Measurements from ENCODE around the gene GARNL3. TPM values are rescaled to one million over a fixed set of nuclear protein-coding genes. Genes with fewer than 3 reads are reported as not detected.
A peak's percentile ranks its signal among the peaks of the same experiment; 100 is the strongest.

The GARNL3 gene
- total and polyA plus RNA-seq, 11 donors = 7.1 to 60.4 (median 20.3) TPM

DNA sequence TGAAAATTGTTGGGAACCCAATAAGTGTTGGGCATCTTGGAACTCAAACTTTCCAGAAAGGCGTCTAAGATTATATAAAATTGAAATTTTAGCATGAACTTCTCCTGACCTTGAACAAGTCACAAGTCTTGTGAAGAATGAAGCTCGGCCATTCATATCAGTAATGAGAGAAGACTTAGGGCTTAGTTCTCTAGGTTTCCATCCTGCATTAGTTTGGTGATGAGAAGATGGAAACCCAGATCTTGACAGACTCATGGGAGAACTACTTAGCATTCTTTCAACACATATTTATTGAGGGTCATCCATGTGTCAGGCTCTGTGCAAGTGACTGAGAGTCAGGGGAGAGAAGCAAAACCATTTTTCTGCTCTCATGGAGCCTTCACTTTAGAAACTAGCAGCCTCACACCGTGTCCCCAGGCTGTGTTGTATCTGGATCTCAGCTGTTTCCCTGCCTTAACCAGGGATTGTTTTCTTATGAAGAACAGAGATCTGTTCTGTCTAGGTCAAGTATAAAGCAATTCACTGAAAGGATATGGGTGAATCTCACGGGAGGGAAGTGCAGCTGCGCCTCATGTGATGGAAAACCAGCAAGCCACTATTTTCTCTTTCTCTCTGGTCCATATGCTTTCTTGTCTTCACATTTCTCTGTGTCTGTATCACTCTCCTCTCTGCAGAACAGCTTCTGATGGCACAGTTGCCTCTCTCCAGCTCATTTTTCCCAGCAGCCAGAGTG, 3.4 kb downstream of the GARNL3 start:
- DNase-seq (no peak), ATAC-seq (no peak)
- H3K4me3 ChIP-seq = no peak overlapping the region
- no peaks in the 10 kb centered on the region for H3K9me3 ChIP-seq
- peaks cover 0 to 34% (median 3%) of the 10 kb centered on the region in 12 donors for H3K4me1 ChIP-seq
- TF ChIP-seq, protein P1, sequence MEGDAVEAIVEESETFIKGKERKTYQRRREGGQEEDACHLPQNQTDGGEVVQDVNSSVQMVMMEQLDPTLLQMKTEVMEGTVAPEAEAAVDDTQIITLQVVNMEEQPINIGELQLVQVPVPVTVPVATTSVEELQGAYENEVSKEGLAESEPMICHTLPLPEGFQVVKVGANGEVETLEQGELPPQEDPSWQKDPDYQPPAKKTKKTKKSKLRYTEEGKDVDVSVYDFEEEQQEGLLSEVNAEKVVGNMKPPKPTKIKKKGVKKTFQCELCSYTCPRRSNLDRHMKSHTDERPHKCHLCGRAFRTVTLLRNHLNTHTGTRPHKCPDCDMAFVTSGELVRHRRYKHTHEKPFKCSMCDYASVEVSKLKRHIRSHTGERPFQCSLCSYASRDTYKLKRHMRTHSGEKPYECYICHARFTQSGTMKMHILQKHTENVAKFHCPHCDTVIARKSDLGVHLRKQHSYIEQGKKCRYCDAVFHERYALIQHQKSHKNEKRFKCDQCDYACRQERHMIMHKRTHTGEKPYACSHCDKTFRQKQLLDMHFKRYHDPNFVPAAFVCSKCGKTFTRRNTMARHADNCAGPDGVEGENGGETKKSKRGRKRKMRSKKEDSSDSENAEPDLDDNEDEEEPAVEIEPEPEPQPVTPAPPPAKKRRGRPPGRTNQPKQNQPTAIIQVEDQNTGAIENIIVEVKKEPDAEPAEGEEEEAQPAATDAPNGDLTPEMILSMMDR (IDR thresholded peaks at IDR 0.05) = no peak
- no peak for TF ChIP-seq POLR2A (IDR thresholded peaks at IDR 0.05)
- WGBS, 4 donors = 49 to 60% (median 56%) methylated on average over 5 of the region's 5 CpGs
- no peaks in the 10 kb centered on the region for H3K36me3 ChIP-seq
- H3K27me3 ChIP-seq = no peaks in the 10 kb centered on the region
- intact Hi-C loops (cut with DNase I) = no loop called here
- H3K27ac ChIP-seq = peak overlapping the region in 8 of 12 donors; percentile 1 to 63 (median 46)

DNA sequence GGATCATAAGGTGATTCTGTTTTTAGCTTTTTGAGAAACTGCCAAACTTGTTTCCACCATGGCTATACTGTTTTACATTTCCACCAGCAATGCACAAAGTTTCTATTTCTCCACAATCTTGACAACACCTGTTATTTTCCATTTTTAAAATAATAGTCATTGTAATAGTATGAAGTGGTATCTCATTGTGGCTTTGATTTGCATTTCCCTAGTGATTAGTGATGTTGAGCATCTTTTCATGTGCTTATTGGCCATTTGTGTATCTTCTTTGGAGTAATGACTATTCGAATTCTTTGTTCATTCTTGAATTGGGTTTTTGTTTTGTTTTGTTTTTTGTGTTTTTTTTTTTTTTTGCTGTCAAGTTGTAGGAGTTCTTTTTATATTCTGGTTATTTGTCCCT, 4.9 kb downstream of the GARNL3 start:
- Histone ChIP-seq H3K27ac (peak overlapping the region in 1 of 12 donors; percentile 63), H3K36me3 (no peaks in the 10 kb centered on the region), H3K9me3 (no peaks in the 10 kb centered on the region), H3K4me3 (no peak overlapping the region), H3K4me1 (peaks cover 0 to 25% (median 1%) of the 10 kb centered on the region in 12 donors), H3K27me3 (no peaks in the 10 kb centered on the region)
- ATAC-seq = no peak
- no peak for DNase-seq
- TF ChIP-seq, protein P1 (IDR thresholded peaks at IDR 0.05) = no peak
- TF ChIP-seq POLR2A (IDR thresholded peaks at IDR 0.05) = no peak
- intact Hi-C loops (cut with DNase I) = no loop called here
- 90 to 98% (median 94%) methylated on average over 1 of the region's 1 CpG for WGBS, 4 donors

DNA sequence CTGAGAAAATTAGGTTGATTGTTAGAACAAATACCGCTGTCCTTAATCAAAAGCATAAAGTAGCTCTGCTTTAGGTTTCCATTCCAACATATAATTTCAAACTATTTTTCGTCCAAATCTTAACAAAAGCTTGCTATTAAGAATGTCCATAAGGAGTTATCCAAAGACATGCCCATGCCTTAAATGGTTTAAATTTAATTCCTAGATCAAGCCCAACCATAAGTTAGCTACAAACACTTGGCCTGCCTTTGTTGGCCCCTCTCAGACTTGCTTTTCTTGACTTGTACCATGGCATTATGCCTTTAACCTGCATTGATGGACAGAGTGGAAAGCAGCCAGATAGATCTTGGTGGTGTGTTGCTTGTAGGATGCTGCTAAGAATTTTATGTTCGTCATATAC, 8.8 kb downstream of the GARNL3 start:
- ATAC-seq (peak in 1 of 4 donors; percentile 23), DNase-seq (no peak)
- H3K27me3 ChIP-seq = no peaks in the 10 kb centered on the region
- H3K36me3 ChIP-seq = no peaks in the 10 kb centered on the region
- no peaks in the 10 kb centered on the region for H3K9me3 ChIP-seq
- no peak overlapping the region for H3K27ac ChIP-seq
- TF ChIP-seq, protein P1 (IDR thresholded peaks at IDR 0.05) = no peak
- no peak for TF ChIP-seq POLR2A (IDR thresholded peaks at IDR 0.05)
- H3K4me1 ChIP-seq = peaks cover 0 to 30% (median 14%) of the 10 kb centered on the region in 12 donors
- 77 to 89% (median 84%) methylated on average over 3 of the region's 3 CpGs for WGBS, 4 donors
- no peak overlapping the region for H3K4me3 ChIP-seq
- intact Hi-C loops (cut with DNase I) = no loop called here

DNA sequence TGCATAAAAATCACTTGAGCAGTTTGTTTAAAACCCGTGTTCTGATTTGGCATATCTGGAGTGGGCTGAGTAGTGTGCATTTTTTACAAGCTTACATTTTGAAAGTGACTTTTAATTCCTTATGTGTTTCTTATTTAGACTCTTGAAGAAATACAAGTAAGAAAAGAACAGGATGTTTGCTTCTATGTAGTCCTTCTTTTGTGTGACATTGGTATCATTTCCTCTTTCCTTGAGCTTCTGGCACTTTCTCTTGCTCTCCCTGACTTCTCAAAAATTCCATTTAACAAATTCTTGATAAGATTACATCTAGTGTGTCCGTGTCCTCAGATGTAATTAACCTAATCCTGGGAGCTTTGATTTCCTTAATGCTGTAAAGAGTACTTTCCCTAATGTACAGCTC, 12.5 kb downstream of the GARNL3 start:
- intact Hi-C loops (cut with DNase I) = no loop called here
- Histone ChIP-seq H3K9me3 (no peaks in the 10 kb centered on the region), H3K36me3 (no peaks in the 10 kb centered on the region), H3K4me3 (no peak overlapping the region), H3K27me3 (no peaks in the 10 kb centered on the region), H3K27ac (peak overlapping the region in 6 of 12 donors; percentile 16 to 65 (median 26)), H3K4me1 (peaks cover 0 to 44% (median 16%) of the 10 kb centered on the region in 12 donors)
- WGBS, 4 donors = 23 to 35% (median 28%) methylated on average over 2 of the region's 2 CpGs
- no peak for TF ChIP-seq POLR2A (IDR thresholded peaks at IDR 0.05)
- DNase-seq = no peak
- no peak for ATAC-seq

Measured in heart left ventricle (tissue), 16 donors.